Loucy (cell line): ENCODE measurements around the gene CEMIP2.

ENCODE experiments used
- CTCF ChIP-seq: fragments of 200-600 bp; sonication (generic); conservative IDR thresholded peaks from 2 replicates; pipeline ENCODE4 v1.5.1; 2014; ENCODE audit warnings: mild to moderate bottlenecking, antibody characterized with exemption, low read length
- EZH2phosphoT487 ChIP-seq: fragments of 200-600 bp; IDR thresholded peaks from 2 replicates; pipeline ENCODE4 v1.6.1; 2018; ENCODE audit warnings: antibody characterized with exemption, mild to moderate bottlenecking, moderate library complexity, borderline replicate concordance

DNA sequence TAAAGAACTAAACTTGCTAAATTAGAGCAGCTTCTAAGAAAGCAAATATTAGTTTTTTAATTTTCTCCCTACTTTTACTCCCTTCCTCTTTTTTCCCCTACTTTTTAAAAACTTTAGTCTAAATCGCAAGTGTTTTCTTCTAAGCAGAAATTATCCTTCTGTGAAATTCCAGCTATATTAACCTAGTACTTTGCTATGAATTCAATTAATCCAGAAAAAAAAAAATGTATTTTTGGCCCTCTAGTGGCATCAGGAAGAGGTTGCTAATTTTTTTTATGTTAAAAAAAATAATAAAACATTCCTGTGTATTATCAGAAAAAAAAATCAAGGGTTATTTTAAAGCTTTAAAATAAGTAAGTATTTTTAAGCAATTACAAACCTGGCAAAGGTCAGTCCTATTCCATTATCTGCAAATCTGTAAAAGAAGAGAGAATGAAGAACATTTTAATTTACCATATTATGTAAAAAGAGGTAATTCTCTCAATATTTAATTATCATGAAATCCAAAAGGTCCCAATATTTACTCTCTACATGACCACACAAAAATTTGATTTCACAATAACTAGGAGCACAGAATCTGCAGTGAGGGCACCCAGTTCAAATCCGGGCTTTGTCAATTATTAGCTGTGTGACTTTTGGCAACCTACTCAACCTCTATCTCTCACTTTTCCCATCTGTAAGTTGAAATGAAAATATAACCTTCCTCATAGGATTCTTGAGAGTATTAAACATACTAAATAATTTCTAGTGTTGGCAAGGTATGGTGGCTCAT is 52.0 kb downstream of the CEMIP2 start:
- peak; percentile 78 for TF ChIP-seq CTCF
- TF ChIP-seq EZH2phosphoT487: no peak
